ENCODE data around the gene INSR.

The INSR gene

GRCh38 chr19:7200736-7201135 lies 93.5 kb downstream of the INSR start:
- H3K4me3 ChIP-seq (ENCODE audit: low read depth in 1 of 5, low read length in 5 of 5): no peak overlapping the region
- no peaks in the 10 kb centered on the region for H3K9me3 ChIP-seq (ENCODE audit: control insufficient read depth in 5 of 5, low read length in 5 of 5)
- H3K27me3 ChIP-seq (ENCODE audit: control insufficient read depth in 5 of 5, insufficient read depth in 4 of 5, low read length in 5 of 5): no peaks in the 10 kb centered on the region
- peaks cover 3 to 20% (median 20%) of the 10 kb centered on the region in 5 donors for H3K4me1 ChIP-seq (ENCODE audit: control insufficient read depth in 5 of 5, insufficient read depth in 5 of 5, low read length in 5 of 5)
- no peak overlapping the region for H3K9ac ChIP-seq (ENCODE audit: low read length in 5 of 5)
- no peaks in the 10 kb centered on the region for H3K36me3 ChIP-seq (ENCODE audit: control insufficient read depth in 5 of 5, insufficient read depth in 5 of 5, low read length in 5 of 5)
- H3K27ac ChIP-seq (ENCODE audit: low read depth, low read length): no peak overlapping the region

- H3K4me3 ChIP-seq (ENCODE audit: low read depth in 1 of 5, low read length in 5 of 5): no peak overlapping the region
- H3K36me3 ChIP-seq (ENCODE audit: control insufficient read depth in 5 of 5, insufficient read depth in 5 of 5, low read length in 5 of 5): no peaks in the 10 kb centered on the region
- no peak overlapping the region for H3K27ac ChIP-seq (ENCODE audit: low read depth, low read length)
- H3K9ac ChIP-seq (ENCODE audit: low read length in 5 of 5): no peak overlapping the region
- peaks cover 3 to 20% (median 20%) of the 10 kb centered on the region in 5 donors for H3K4me1 ChIP-seq (ENCODE audit: control insufficient read depth in 5 of 5, insufficient read depth in 5 of 5, low read length in 5 of 5)
- no peaks in the 10 kb centered on the region for H3K27me3 ChIP-seq (ENCODE audit: control insufficient read depth in 5 of 5, insufficient read depth in 4 of 5, low read length in 5 of 5)
- no peaks in the 10 kb centered on the region for H3K9me3 ChIP-seq (ENCODE audit: control insufficient read depth in 5 of 5, low read length in 5 of 5)
Measured at GRCh38 chr19:7199613-7200533, 94.3 kb downstream of the INSR start.

GRCh38 chr19:7197760-7198696 lies 96.2 kb downstream of the INSR start:
- H3K4me3 ChIP-seq (ENCODE audit: low read depth in 1 of 5, low read length in 5 of 5): peak overlapping the region; percentile 78 to 91 (median 83)
- no peaks in the 10 kb centered on the region for H3K36me3 ChIP-seq (ENCODE audit: control insufficient read depth in 5 of 5, insufficient read depth in 5 of 5, low read length in 5 of 5)
- H3K9ac ChIP-seq (ENCODE audit: low read length in 5 of 5): peak overlapping the region in 4 of 5 donors; percentile 69 to 80 (median 78)
- H3K9me3 ChIP-seq (ENCODE audit: control insufficient read depth in 5 of 5, low read length in 5 of 5): no peaks in the 10 kb centered on the region
- H3K27me3 ChIP-seq (ENCODE audit: control insufficient read depth in 5 of 5, insufficient read depth in 4 of 5, low read length in 5 of 5): no peaks in the 10 kb centered on the region
- H3K4me1 ChIP-seq (ENCODE audit: control insufficient read depth in 5 of 5, insufficient read depth in 5 of 5, low read length in 5 of 5): peaks cover 3 to 20% (median 20%) of the 10 kb centered on the region in 5 donors
- peak overlapping the region; percentile 97 for H3K27ac ChIP-seq (ENCODE audit: low read depth, low read length)

- Histone ChIP-seq H3K9me3 (ENCODE audit: control insufficient read depth in 5 of 5, low read length in 5 of 5) (no peaks in the 10 kb centered on the region), H3K4me3 (ENCODE audit: low read depth in 1 of 5, low read length in 5 of 5) (peak overlapping the region; percentile 67 to 91 (median 82)), H3K27me3 (ENCODE audit: control insufficient read depth in 5 of 5, insufficient read depth in 4 of 5, low read length in 5 of 5) (no peaks in the 10 kb centered on the region), H3K4me1 (ENCODE audit: control insufficient read depth in 5 of 5, insufficient read depth in 5 of 5, low read length in 5 of 5) (peaks cover 3 to 24% (median 23%) of the 10 kb centered on the region in 5 donors), H3K9ac (ENCODE audit: low read length in 5 of 5) (peak overlapping the region; percentile 52 to 92 (median 74)), H3K27ac (ENCODE audit: low read depth, low read length) (peak overlapping the region; percentile 97), H3K36me3 (ENCODE audit: control insufficient read depth in 5 of 5, insufficient read depth in 5 of 5, low read length in 5 of 5) (no peaks in the 10 kb centered on the region)
Measured at GRCh38 chr19:7197119-7197759, 97.0 kb downstream of the INSR start.

- peak overlapping the region; percentile 47 to 92 (median 68) for H3K9ac ChIP-seq (ENCODE audit: low read length in 5 of 5)
- peak overlapping the region; percentile 55 to 91 (median 82) for H3K4me3 ChIP-seq (ENCODE audit: low read depth in 1 of 5, low read length in 5 of 5)
- H3K27ac ChIP-seq (ENCODE audit: low read depth, low read length): peak overlapping the region; percentile 97
- peaks cover 3 to 27% (median 25%) of the 10 kb centered on the region in 5 donors for H3K4me1 ChIP-seq (ENCODE audit: control insufficient read depth in 5 of 5, insufficient read depth in 5 of 5, low read length in 5 of 5)
- no peaks in the 10 kb centered on the region for H3K36me3 ChIP-seq (ENCODE audit: control insufficient read depth in 5 of 5, insufficient read depth in 5 of 5, low read length in 5 of 5)
- no peaks in the 10 kb centered on the region for H3K9me3 ChIP-seq (ENCODE audit: control insufficient read depth in 5 of 5, low read length in 5 of 5)
- H3K27me3 ChIP-seq (ENCODE audit: control insufficient read depth in 5 of 5, insufficient read depth in 4 of 5, low read length in 5 of 5): no peaks in the 10 kb centered on the region
Measured at GRCh38 chr19:7196763-7197118, 97.5 kb downstream of the INSR start.

GRCh38 chr19:7195046-7195445 lies 99.2 kb downstream of the INSR start:
- H3K4me1 ChIP-seq (ENCODE audit: control insufficient read depth in 5 of 5, insufficient read depth in 5 of 5, low read length in 5 of 5): peaks cover 3 to 32% (median 25%) of the 10 kb centered on the region in 5 donors
- no peak overlapping the region for H3K27ac ChIP-seq (ENCODE audit: low read depth, low read length)
- H3K4me3 ChIP-seq (ENCODE audit: low read depth in 1 of 5, low read length in 5 of 5): no peak overlapping the region
- H3K9me3 ChIP-seq (ENCODE audit: control insufficient read depth in 5 of 5, low read length in 5 of 5): no peaks in the 10 kb centered on the region
- H3K36me3 ChIP-seq (ENCODE audit: control insufficient read depth in 5 of 5, insufficient read depth in 5 of 5, low read length in 5 of 5): no peaks in the 10 kb centered on the region
- no peak overlapping the region for H3K9ac ChIP-seq (ENCODE audit: low read length in 5 of 5)
- H3K27me3 ChIP-seq (ENCODE audit: control insufficient read depth in 5 of 5, insufficient read depth in 4 of 5, low read length in 5 of 5): no peaks in the 10 kb centered on the region

- Histone ChIP-seq H3K27ac (ENCODE audit: low read depth, low read length) (no peak overlapping the region), H3K27me3 (ENCODE audit: control insufficient read depth in 5 of 5, insufficient read depth in 4 of 5, low read length in 5 of 5) (no peaks in the 10 kb centered on the region), H3K4me1 (ENCODE audit: control insufficient read depth in 5 of 5, insufficient read depth in 5 of 5, low read length in 5 of 5) (peaks cover 3 to 32% (median 25%) of the 10 kb centered on the region in 5 donors), H3K9me3 (ENCODE audit: control insufficient read depth in 5 of 5, low read length in 5 of 5) (no peaks in the 10 kb centered on the region), H3K36me3 (ENCODE audit: control insufficient read depth in 5 of 5, insufficient read depth in 5 of 5, low read length in 5 of 5) (no peaks in the 10 kb centered on the region), H3K4me3 (ENCODE audit: low read depth in 1 of 5, low read length in 5 of 5) (no peak overlapping the region), H3K9ac (ENCODE audit: low read length in 5 of 5) (no peak overlapping the region)
Measured at GRCh38 chr19:7194566-7194965, 99.6 kb downstream of the INSR start.

GRCh38 chr19:7191946-7192691 lies 102.1 kb downstream of the INSR start:
- H3K4me3 ChIP-seq (ENCODE audit: low read depth in 1 of 5, low read length in 5 of 5): no peak overlapping the region

More at GRCh38 chr19:7191946-7192691, 102.1 kb downstream of the INSR start:
- no peaks in the 10 kb centered on the region for H3K27me3 ChIP-seq (ENCODE audit: control insufficient read depth in 5 of 5, insufficient read depth in 4 of 5, low read length in 5 of 5)
- peak overlapping the region in 1 of 5 donors; percentile 17 for H3K9ac ChIP-seq (ENCODE audit: low read length in 5 of 5)
- H3K27ac ChIP-seq (ENCODE audit: low read depth, low read length): no peak overlapping the region
- H3K9me3 ChIP-seq (ENCODE audit: control insufficient read depth in 5 of 5, low read length in 5 of 5): no peaks in the 10 kb centered on the region
- H3K36me3 ChIP-seq (ENCODE audit: control insufficient read depth in 5 of 5, insufficient read depth in 5 of 5, low read length in 5 of 5): no peaks in the 10 kb centered on the region
- H3K4me1 ChIP-seq (ENCODE audit: control insufficient read depth in 5 of 5, insufficient read depth in 5 of 5, low read length in 5 of 5): peaks cover 3 to 26% (median 18%) of the 10 kb centered on the region in 5 donors

Measured in subcutaneous abdominal adipose tissue (tissue), 5 donors.